Measurements from ENCODE around the gene FBH1. TPM values are rescaled to one million over a fixed set of nuclear protein-coding genes. Genes with fewer than 3 reads are reported as not detected.

Gene FBH1
- total and polyA plus RNA-seq, 4 donors = 39.4 to 93.2 (median 63.8) TPM

- Histone ChIP-seq H3K27ac (ENCODE audit: low read depth in 1 of 2, low read length in 1 of 2) (no peak overlapping the region), H3K9me3 (ENCODE audit: control insufficient read depth in 4 of 4, insufficient read depth in 3 of 4, low read length in 3 of 4) (peaks cover 0 to 3% (median 0%) of the 10 kb centered on the region in 4 donors), H3K4me1 (ENCODE audit: control insufficient read depth in 5 of 5, insufficient read depth in 5 of 5, low read length in 5 of 5) (peaks cover 0 to 18% (median 4%) of the 10 kb centered on the region in 5 donors), H3K27me3 (ENCODE audit: control insufficient read depth in 3 of 3, insufficient read depth in 3 of 3, low read length in 2 of 3) (no peaks in the 10 kb centered on the region), H3K9ac (ENCODE audit: insufficient read depth in 1 of 2, low read length in 2 of 2) (no peak overlapping the region), H3K36me3 (ENCODE audit: control insufficient read depth in 4 of 4, insufficient read depth in 4 of 4, low read length in 4 of 4) (peaks cover 3 to 27% (median 14%) of the 10 kb centered on the region in 4 donors), H3K4me3 (no peak overlapping the region)
- ATAC-seq (ENCODE audit: insufficient read depth, low FRiP score) (no peak), DNase-seq (no peak)
- TF ChIP-seq CTCF (IDR thresholded peaks at IDR 0.05; ENCODE audit: control extremely low read depth, extremely low read depth) = no peak
- WGBS, 2 donors = 84 to 92% methylated on average over 4 of the region's 4 CpGs
Observed at GRCh38 chr10:5897053-5897340, 7.0 kb downstream of the FBH1 start.

- ATAC-seq (ENCODE audit: insufficient read depth, low FRiP score) (no peak), DNase-seq (no peak)
- H3K4me3 ChIP-seq = no peak overlapping the region
- no peak overlapping the region for H3K27ac ChIP-seq (ENCODE audit: low read depth in 1 of 2, low read length in 1 of 2)
- H3K36me3 ChIP-seq (ENCODE audit: control insufficient read depth in 4 of 4, insufficient read depth in 4 of 4, low read length in 4 of 4) = peaks cover 3 to 24% (median 14%) of the 10 kb centered on the region in 4 donors
- WGBS, 2 donors = 96% methylated on average over 8 of the region's 8 CpGs
- peaks cover 0 to 20% (median 4%) of the 10 kb centered on the region in 5 donors for H3K4me1 ChIP-seq (ENCODE audit: control insufficient read depth in 5 of 5, insufficient read depth in 5 of 5, low read length in 5 of 5)
- TF ChIP-seq CTCF (IDR thresholded peaks at IDR 0.05; ENCODE audit: control extremely low read depth, extremely low read depth) = no peak
- no peak overlapping the region for H3K9ac ChIP-seq (ENCODE audit: insufficient read depth in 1 of 2, low read length in 2 of 2)
- no peaks in the 10 kb centered on the region for H3K27me3 ChIP-seq (ENCODE audit: control insufficient read depth in 3 of 3, insufficient read depth in 3 of 3, low read length in 2 of 3)
- H3K9me3 ChIP-seq (ENCODE audit: control insufficient read depth in 4 of 4, insufficient read depth in 3 of 4, low read length in 3 of 4) = peaks cover 0 to 3% (median 0%) of the 10 kb centered on the region in 4 donors
Observed at GRCh38 chr10:5897504-5897903, 7.5 kb downstream of the FBH1 start.

GRCh38 chr10:5898163-5898562 is 8.1 kb downstream of the FBH1 start:
- H3K27ac ChIP-seq (ENCODE audit: low read depth in 1 of 2, low read length in 1 of 2) = no peak overlapping the region
- no peak for TF ChIP-seq CTCF (IDR thresholded peaks at IDR 0.05; ENCODE audit: control extremely low read depth, extremely low read depth)
- WGBS, 2 donors = 91 to 100% methylated on average over 7 of the region's 7 CpGs
- H3K9ac ChIP-seq (ENCODE audit: insufficient read depth in 1 of 2, low read length in 2 of 2) = no peak overlapping the region
- no peak overlapping the region for H3K4me3 ChIP-seq
- peaks cover 0 to 3% (median 0%) of the 10 kb centered on the region in 4 donors for H3K9me3 ChIP-seq (ENCODE audit: control insufficient read depth in 4 of 4, insufficient read depth in 3 of 4, low read length in 3 of 4)
- H3K27me3 ChIP-seq (ENCODE audit: control insufficient read depth in 3 of 3, insufficient read depth in 3 of 3, low read length in 2 of 3) = no peaks in the 10 kb centered on the region
- H3K4me1 ChIP-seq (ENCODE audit: control insufficient read depth in 5 of 5, insufficient read depth in 5 of 5, low read length in 5 of 5) = peaks cover 0 to 14% (median 4%) of the 10 kb centered on the region in 5 donors
- DNase-seq = no peak
- no peak for ATAC-seq (ENCODE audit: insufficient read depth, low FRiP score)
- peaks cover 3 to 21% (median 14%) of the 10 kb centered on the region in 4 donors for H3K36me3 ChIP-seq (ENCODE audit: control insufficient read depth in 4 of 4, insufficient read depth in 4 of 4, low read length in 4 of 4)

GRCh38 chr10:5900247-5900646 is 10.2 kb downstream of the FBH1 start:
- DNase-seq = no peak

More at GRCh38 chr10:5900247-5900646, 10.2 kb downstream of the FBH1 start:
- ATAC-seq (ENCODE audit: insufficient read depth, low FRiP score) = no peak
- 96 to 97% methylated on average over 13 of the region's 13 CpGs for whole genome bisulfite sequencing, 2 donors
- Histone ChIP-seq H3K9me3 (ENCODE audit: control insufficient read depth in 4 of 4, insufficient read depth in 3 of 4, low read length in 3 of 4) (peaks cover 0 to 3% (median 0%) of the 10 kb centered on the region in 4 donors), H3K27me3 (ENCODE audit: control insufficient read depth in 3 of 3, insufficient read depth in 3 of 3, low read length in 2 of 3) (no peaks in the 10 kb centered on the region), H3K27ac (ENCODE audit: low read depth in 1 of 2, low read length in 1 of 2) (no peak overlapping the region), H3K9ac (ENCODE audit: insufficient read depth in 1 of 2, low read length in 2 of 2) (no peak overlapping the region), H3K4me3 (no peak overlapping the region), H3K4me1 (ENCODE audit: control insufficient read depth in 5 of 5, insufficient read depth in 5 of 5, low read length in 5 of 5) (peaks cover 0 to 8% (median 0%) of the 10 kb centered on the region in 5 donors), H3K36me3 (ENCODE audit: control insufficient read depth in 4 of 4, insufficient read depth in 4 of 4, low read length in 4 of 4) (peaks cover 3 to 14% (median 8%) of the 10 kb centered on the region in 4 donors)
- no peak for TF ChIP-seq CTCF (IDR thresholded peaks at IDR 0.05; ENCODE audit: control extremely low read depth, extremely low read depth)

All from lung (tissue), 12 donors.